Cardiac muscle cell (in vitro differentiated cells and primary cell): ENCODE results near the gene ITSN1. TPM values are rescaled to one million over a fixed set of nuclear protein-coding genes. Genes with fewer than 3 reads are reported as not detected.
A peak's percentile ranks its signal among the peaks of the same experiment; 100 is the strongest.

Experiments
- DNase-seq, 2 donors: peaks; one replicate each; pipeline versions ENCODE4 v3.0.0 to v3.0.0-alpha.2; 2010 to 2017; ENCODE audit warnings: low read depth in 1 of 2, low spot score in 1 of 2
- H3K27ac ChIP-seq: fragments of 200-600 bp; sonication (generic); 2 replicates; pipeline ENCODE4 v1.5.1; 2016
- H3K27me3 ChIP-seq: fragments of 200-600 bp; sonication (generic); 2 replicates; pipeline ENCODE4 v1.6.0; 2016; ENCODE audit warnings: control low read depth
- H3K36me3 ChIP-seq: fragments of 200-600 bp; sonication (generic); 2 replicates; pipeline ENCODE4 v1.5.1; 2016; ENCODE audit warnings: control low read depth
- H3K4me1 ChIP-seq: fragments of 200-600 bp; sonication (generic); 2 replicates; pipeline ENCODE4 v1.8.1; 2017; ENCODE audit warnings: low read depth, mild to moderate bottlenecking, mixed run types
- H3K4me3 ChIP-seq: fragments of 200-600 bp; sonication (generic); 2 replicates; pipeline ENCODE4 v1.5.1; 2016; ENCODE audit warnings: mild to moderate bottlenecking
- H3K9me3 ChIP-seq: fragments of 200-600 bp; sonication (generic); 2 replicates; pipeline ENCODE4 v1.5.1; 2017; ENCODE audit warnings: low read depth, mild to moderate bottlenecking, control low read depth
- CTCF ChIP-seq: IDR thresholded peaks from 2 replicates; pipeline ENCODE4 v1.5.1; 2012; ENCODE audit warnings: low read depth, mild to moderate bottlenecking, low read length
- polyA plus RNA-seq: library from polyadenylated mRNA; unstranded; fragments of >200 nt; fragmentation: Nextera tagmentation; extraction: Ambion mirVana; gene quantifications from 2 replicates; pipeline ENCODE4 v1.2.1, GENCODE V29; 2016
- total RNA-seq: library from RNA; depleted of rRNA; stranded (reverse); fragments of >200 nt; gene quantifications from 2 replicates; pipeline ENCODE4 v1.2.3, GENCODE V29; 2016

Gene ITSN1
- total and polyA plus RNA-seq, 2 experiments from 2014 or later: 92.4 to 125 TPM

DNA sequence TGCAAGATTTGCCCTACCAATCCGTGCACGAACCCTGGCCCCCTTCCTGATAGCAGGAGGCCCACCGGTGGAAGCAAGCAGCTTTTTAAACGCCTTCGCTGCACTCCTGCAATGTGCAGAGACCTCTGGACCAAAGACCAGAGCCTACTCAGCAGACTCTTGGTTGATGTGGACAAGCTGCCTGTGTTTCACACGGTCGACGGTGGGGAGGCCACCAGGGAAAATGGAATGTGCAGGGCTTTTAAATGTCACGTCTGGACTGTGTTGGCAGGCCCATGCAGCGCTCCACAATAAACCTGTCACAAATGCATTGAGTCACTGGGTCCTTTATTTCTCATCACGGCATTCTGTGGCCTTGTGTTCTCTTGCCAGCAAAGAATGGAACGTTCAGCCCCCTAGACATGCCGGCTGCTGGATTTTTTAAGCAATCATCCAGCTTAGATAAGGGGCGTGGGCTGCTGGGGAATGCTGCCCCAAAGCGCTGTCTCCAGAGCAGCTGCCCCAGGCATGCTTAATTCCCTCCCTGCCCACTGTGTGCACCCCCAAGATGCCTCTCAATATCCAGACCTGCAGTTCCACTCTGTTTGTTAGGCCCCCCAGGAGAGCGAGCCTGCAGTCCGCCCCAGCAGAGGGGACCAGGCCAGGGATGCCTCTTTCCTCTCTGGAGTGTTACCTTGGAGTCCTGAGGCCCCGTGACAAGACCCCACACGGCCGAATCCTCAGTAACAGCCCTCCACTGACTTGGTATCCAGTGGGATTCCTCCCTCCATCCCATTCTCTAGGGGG lies 202.0 kb downstream of the ITSN1 start:
- Histone ChIP-seq H3K36me3 (no peaks in the 10 kb centered on the region), H3K4me3 (no peak overlapping the region), H3K27me3 (no peaks in the 10 kb centered on the region), H3K9me3 (no peaks in the 10 kb centered on the region), H3K27ac (peak overlapping the region; percentile 34), H3K4me1 (peaks cover 4% of the 10 kb centered on the region)
- TF ChIP-seq CTCF: no peak
- peak; percentile 32 to 64 for DNase-seq

DNA sequence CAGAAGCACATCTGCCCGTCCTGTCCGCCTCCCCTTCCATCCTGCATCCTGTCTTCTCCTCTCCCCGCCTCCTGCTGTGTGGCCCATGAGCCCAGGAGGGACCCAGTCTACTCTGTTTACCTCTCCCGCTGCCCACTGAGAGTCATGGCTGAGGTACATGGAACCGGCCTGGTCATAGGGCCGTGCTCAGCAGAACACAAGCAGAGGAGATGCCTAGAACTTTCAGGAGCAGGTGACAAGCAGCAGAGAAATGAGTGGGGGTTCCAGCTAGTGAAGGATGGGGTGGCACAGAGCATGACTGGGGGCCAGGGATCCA lies 202.5 kb downstream of the ITSN1 start:
- H3K9me3 ChIP-seq: no peaks in the 10 kb centered on the region
- H3K4me3 ChIP-seq: no peak overlapping the region
- no peak for TF ChIP-seq CTCF
- DNase-seq: no peak
- no peaks in the 10 kb centered on the region for H3K27me3 ChIP-seq
- peak overlapping the region; percentile 34 for H3K27ac ChIP-seq
- peaks cover 4% of the 10 kb centered on the region for H3K4me1 ChIP-seq
- H3K36me3 ChIP-seq: no peaks in the 10 kb centered on the region

DNA sequence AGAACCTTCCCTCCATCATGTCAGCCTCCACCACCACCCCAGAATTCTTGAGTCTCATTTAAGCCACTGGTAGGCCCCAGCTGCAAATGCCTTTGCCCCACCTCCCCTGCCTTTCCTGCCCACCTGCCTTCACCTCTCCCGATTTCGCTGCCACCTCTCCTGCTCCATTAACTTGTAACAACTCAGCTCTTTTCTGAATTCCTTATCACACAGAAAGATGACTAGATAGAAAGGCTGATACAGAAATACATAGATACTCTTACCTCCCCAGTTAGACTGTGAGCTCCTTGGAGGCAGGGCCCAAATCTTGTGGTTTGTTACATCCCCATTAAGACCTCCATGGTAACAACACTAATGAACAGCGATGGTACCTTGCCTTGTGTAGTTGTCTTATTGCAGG lies 203.8 kb downstream of the ITSN1 start:
- H3K4me1 ChIP-seq: peaks cover 4% of the 10 kb centered on the region
- H3K27me3 ChIP-seq: no peaks in the 10 kb centered on the region
- no peak for TF ChIP-seq CTCF
- DNase-seq: no peak
- no peaks in the 10 kb centered on the region for H3K36me3 ChIP-seq
- no peak overlapping the region for H3K27ac ChIP-seq
- no peaks in the 10 kb centered on the region for H3K9me3 ChIP-seq
- H3K4me3 ChIP-seq: no peak overlapping the region

DNA sequence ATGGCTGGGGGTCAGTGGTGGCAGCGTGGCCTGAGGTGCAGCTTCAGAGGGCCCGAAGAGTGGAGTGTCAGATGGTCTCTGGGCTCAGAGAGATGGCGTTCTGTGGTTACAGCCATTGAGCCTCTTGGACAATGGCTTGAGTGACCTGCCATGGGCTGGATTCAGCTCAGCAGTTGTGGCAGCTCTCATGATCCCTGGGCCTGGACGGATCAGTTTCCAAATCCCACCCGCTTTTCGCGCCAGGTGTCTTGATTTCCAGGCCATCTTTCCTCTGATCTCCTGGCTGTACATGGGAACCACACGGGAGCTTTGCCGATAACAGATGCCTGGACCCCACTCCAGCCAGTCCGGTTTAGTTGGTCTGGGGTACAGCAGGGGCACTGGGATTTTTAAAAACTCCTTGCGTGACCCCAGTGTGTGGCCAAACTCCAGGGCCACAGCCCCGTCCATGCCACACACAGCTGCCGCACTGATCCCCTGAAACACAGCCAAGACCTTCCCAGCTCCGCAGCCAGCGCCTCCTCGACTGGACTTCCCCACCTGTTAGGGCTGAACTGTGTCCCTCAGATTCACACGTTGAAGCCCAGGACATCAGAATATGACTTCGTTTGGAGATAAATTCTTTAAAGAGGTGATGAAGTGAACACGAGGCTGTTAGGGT lies 205.4 kb downstream of the ITSN1 start:
- DNase-seq: no peak
- H3K27ac ChIP-seq: no peak overlapping the region
- no peaks in the 10 kb centered on the region for H3K36me3 ChIP-seq
- no peak for TF ChIP-seq CTCF
- H3K9me3 ChIP-seq: no peaks in the 10 kb centered on the region
- H3K4me1 ChIP-seq: peaks cover 4% of the 10 kb centered on the region
- H3K27me3 ChIP-seq: no peaks in the 10 kb centered on the region
- H3K4me3 ChIP-seq: no peak overlapping the region

DNA sequence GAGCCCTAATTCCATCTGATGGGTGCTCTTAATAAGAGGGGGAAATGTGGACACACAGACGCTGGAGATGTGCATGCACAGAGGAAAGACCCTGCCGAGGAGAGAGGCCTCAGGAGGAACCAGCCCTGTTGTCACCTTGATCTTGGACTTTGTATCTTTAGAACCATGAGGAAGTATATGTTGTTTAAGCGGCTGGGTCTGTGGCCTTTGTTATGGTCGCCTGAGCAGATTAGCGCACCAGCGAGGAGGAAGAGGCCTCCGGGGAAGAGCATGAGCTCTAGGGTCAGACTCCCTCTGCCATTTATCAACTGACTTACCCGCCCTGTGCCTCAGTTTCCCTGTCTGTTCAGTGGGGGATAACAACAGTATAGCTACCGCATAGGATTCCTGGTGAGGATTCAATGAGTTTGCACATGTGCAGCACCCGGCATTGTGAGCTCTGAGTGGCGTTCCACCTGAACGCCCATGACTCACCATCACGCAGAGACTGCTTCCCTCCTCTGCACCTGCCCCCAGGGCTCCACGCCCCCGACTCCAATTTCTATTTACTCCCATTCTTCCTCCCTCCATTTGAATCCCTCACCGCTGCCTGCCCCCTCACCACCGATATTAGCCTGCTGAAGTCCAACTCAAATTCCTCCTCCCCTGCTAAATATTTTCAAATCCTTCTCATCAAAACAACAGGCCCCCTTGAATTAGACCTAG lies 206.1 kb downstream of the ITSN1 start:
- TF ChIP-seq CTCF: no peak
- Histone ChIP-seq H3K4me3 (no peak overlapping the region), H3K36me3 (no peaks in the 10 kb centered on the region), H3K4me1 (peaks cover 4% of the 10 kb centered on the region), H3K9me3 (no peaks in the 10 kb centered on the region), H3K27me3 (no peaks in the 10 kb centered on the region), H3K27ac (no peak overlapping the region)
- DNase-seq: no peak
